Neuron (in vitro differentiated cells): ENCODE measurements around the gene DPF1.

Source experiments
- H2AFZ ChIP-seq: one replicate; pipeline ENCODE4 v1.6.1; 2013; ENCODE audit warnings: low read depth, mild to moderate bottlenecking, inconsistent platforms, low read length, moderate library complexity
- H3K27me3 ChIP-seq: one replicate; pipeline ENCODE4 v1.6.1; 2013; ENCODE audit warnings: low read length; ENCODE audit not compliant: insufficient read depth
- H3K36me3 ChIP-seq: one replicate; pipeline ENCODE4 v1.6.1; 2013; ENCODE audit warnings: low read length; ENCODE audit not compliant: insufficient read depth
- H3K4me1 ChIP-seq: one replicate; pipeline ENCODE4 v1.6.1; 2013; ENCODE audit warnings: low read length; ENCODE audit not compliant: insufficient read depth
- H3K4me3 ChIP-seq: 2 replicates; pipeline ENCODE4 v1.5.1; 2013; ENCODE audit warnings: mild to moderate bottlenecking, low read length, moderate library complexity
- H3K9me3 ChIP-seq: one replicate; pipeline ENCODE4 v1.6.1; 2013; ENCODE audit warnings: low read length

The DPF1 gene

DNA sequence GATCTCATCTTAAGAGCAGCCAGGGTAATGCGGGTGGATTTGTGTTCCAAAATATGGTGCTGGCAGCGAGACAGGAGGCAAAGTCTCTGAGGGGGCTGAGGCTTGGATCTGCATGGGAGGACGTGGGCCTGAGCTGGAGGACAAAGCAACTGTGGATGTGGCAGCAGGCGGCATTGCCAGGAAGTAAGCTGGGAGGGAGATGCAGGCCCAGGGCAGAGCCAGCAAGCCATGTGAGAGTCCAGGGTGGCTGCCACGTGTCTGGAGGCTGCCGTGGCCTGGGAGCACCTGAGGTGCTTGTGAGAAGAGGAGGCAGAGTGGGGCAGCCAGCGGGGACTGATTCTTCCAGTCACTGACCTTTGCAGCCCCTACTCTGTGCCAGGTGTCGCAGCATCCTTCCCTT, 52.0 kb downstream of the DPF1 start:
- no peak overlapping the region for H2AFZ ChIP-seq
- H3K27me3 ChIP-seq, result no peaks in the 10 kb centered on the region
- H3K36me3 ChIP-seq, result peaks cover 6% of the 10 kb centered on the region
- H3K4me3 ChIP-seq, result no peak overlapping the region
- no peaks in the 10 kb centered on the region for H3K9me3 ChIP-seq
- no peaks in the 10 kb centered on the region for H3K4me1 ChIP-seq

DNA sequence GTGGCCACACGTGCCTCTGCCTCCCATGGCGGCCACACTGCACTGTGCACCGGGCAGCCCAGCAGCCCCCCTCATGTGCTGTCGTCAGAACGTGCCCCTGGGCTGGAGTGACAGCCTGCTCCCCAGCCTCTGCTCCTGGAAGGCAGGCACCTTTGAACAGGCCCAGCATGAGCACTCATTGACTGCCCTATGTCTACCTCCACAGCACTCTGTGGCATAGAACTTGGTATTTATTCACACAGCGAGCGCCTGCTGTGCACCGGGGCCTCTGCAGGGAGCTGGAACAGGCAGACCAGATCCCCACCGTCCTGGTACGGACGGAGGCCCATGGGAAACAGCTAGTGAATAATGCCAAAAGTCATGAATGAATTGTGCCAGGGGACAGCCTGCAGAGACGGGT, 53.7 kb downstream of the DPF1 start:
- H3K4me3 ChIP-seq, result no peak overlapping the region
- no peaks in the 10 kb centered on the region for H3K4me1 ChIP-seq
- no peak overlapping the region for H2AFZ ChIP-seq
- no peaks in the 10 kb centered on the region for H3K9me3 ChIP-seq
- H3K27me3 ChIP-seq, result no peaks in the 10 kb centered on the region
- H3K36me3 ChIP-seq, result peaks cover 9% of the 10 kb centered on the region

GRCh38 chr19:38168637-38169036, 55.4 kb downstream of the DPF1 start:
- Histone ChIP-seq H3K9me3 (no peaks in the 10 kb centered on the region), H3K27me3 (no peaks in the 10 kb centered on the region), H3K36me3 (peaks cover 26% of the 10 kb centered on the region), H2AFZ (no peak overlapping the region), H3K4me1 (no peaks in the 10 kb centered on the region), H3K4me3 (no peak overlapping the region)

GRCh38 chr19:38165335-38165734, 58.7 kb downstream of the DPF1 start:
- H3K4me1 ChIP-seq, result no peaks in the 10 kb centered on the region
- H3K36me3 ChIP-seq, result peaks cover 41% of the 10 kb centered on the region
- peaks cover 11% of the 10 kb centered on the region for H3K9me3 ChIP-seq
- no peaks in the 10 kb centered on the region for H3K27me3 ChIP-seq
- no peak overlapping the region for H3K4me3 ChIP-seq
- H2AFZ ChIP-seq, result no peak overlapping the region

DNA sequence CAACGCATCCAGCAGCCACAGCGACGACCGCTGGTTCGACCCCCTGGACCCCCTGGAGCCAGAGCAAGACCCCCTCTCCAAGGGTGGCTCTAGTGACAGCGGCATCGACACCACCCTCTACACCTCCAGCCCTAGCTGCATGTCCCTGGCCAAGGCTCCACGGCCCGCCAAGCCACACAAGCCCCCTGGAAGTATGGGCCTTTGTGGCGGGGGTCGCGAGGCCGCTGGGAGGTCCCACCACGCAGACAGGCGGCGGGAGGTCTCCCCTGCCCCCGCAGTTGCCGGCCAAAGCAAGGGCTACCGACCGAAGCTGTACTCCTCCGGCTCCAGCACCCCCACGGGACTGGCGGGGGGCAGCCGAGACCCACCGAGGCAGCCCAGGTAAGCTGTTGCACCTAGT, 59.5 kb downstream of the DPF1 start:
- Histone ChIP-seq H3K4me3 (no peak overlapping the region), H3K9me3 (peaks cover 11% of the 10 kb centered on the region), H3K27me3 (no peaks in the 10 kb centered on the region), H3K36me3 (peaks cover 41% of the 10 kb centered on the region), H3K4me1 (no peaks in the 10 kb centered on the region), H2AFZ (no peak overlapping the region)

DNA sequence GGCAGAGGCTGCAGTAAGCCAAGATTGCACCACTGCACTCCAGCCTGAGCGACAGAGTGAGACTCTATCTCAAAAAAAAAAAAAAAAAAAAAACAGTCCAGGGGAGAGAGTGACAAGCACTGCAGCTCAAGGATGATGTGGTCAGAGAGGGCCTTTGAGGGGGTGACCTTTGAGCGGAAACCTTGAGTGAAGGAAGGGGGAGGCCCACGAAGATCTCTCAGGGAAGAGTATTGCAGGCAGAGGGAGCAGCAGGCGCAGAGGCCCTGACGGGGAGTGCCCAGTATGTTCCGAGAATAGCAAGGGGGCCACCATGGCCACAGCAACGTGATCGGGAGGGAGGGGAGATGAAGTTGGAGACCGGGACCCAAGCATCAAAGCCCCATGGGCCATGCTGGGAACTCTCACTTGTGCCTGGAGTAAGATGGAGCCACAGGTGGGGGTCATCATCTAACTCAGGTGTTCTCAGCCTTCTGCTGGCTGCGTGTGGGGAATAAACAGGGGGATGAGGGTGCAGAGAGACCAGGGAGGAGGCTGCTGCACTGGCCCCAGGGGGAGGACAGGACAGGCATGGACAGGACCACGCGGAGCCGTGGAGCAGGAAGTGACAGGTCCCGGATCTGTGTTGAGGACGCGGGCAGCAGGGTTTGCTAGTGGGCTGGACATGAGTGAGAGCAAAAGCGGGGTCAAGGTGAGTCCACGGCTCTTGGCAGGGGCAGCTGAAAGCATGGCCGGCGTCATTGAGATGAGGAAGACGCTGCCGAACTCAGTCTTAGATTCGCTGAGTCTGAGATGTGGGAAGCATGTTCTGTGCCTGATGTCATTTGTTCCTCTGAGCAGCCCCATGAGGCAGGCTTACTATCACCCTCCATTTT, 60.4 kb downstream of the DPF1 start:
- Histone ChIP-seq H3K4me1 (no peaks in the 10 kb centered on the region), H3K36me3 (peaks cover 42% of the 10 kb centered on the region), H3K27me3 (no peaks in the 10 kb centered on the region), H3K4me3 (no peak overlapping the region), H2AFZ (no peak overlapping the region), H3K9me3 (peaks cover 11% of the 10 kb centered on the region)

DNA sequence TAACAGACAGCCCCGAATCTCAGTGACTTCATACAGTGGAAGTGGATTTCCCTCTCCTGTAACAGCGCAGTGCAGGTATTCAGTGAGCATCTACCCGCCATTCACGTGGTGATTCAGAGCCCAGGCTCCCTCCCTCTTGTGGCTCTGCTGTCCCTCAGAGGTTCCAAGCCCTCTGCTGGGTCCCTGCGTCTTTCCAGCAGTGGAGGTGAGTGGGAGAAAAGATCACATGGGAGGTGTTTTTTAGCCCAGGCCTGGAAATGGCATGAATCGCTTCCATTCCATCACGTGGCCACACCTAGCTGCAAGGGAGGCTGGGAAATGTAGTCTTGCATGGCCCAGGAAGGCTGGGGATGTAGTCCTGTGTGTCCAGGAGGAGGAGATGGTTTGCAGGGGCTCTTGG, 61.4 kb downstream of the DPF1 start:
- H3K4me1 ChIP-seq, result no peaks in the 10 kb centered on the region
- H3K9me3 ChIP-seq, result peaks cover 11% of the 10 kb centered on the region
- H2AFZ ChIP-seq, result no peak overlapping the region
- H3K27me3 ChIP-seq, result no peaks in the 10 kb centered on the region
- H3K4me3 ChIP-seq, result no peak overlapping the region
- H3K36me3 ChIP-seq, result peaks cover 45% of the 10 kb centered on the region

- Histone ChIP-seq H2AFZ (no peak overlapping the region), H3K4me3 (no peak overlapping the region), H3K9me3 (peaks cover 11% of the 10 kb centered on the region), H3K36me3 (peaks cover 40% of the 10 kb centered on the region), H3K4me1 (no peaks in the 10 kb centered on the region), H3K27me3 (no peaks in the 10 kb centered on the region)
Measured at GRCh38 chr19:38162094-38162493, 61.9 kb downstream of the DPF1 start.
